DMS 273 treated with DMSO at 0.1 percent for 48 hours (cell line): ENCODE measurements around the gene SLC5A8.
"Not testable (repeated sequence)": the region's sequence is repeated elsewhere in the genome, so short reads cannot be mapped to it uniquely, and the experiment has no call there.

Source experiments
- DNase-seq: peaks from one replicate; lab custom pipeline; 2025; lab: John Stamatoyannopoulos, UW

SLC5A8 gene

GRCh38 chr12:101172316-101172715 is 37.7 kb downstream of the SLC5A8 start:
- DNase-seq, result no peak

- no peak for DNase-seq
These were observed 42.0 kb downstream of the SLC5A8 start for GRCh38 chr12:101168001-101168400.

DNA sequence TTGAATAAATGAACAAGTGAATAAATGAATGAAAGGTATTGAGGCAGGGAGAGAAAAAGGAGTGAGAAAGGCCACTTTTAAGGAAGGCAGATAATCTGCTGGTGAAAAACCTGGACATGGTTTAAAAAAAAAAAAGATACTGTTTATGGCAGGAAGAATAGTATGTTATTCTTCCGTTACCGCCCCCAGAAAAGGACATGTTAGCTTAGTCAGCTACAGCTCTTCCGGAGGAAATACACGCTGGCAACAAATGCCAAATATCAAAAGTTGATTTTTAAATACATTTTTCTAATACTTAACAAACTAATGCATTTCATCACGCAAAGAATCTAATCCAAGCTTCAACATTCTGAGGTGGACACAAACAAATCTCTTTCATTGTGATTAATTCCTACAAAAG is 43.2 kb downstream of the SLC5A8 start:
- DNase-seq, result no peak

- DNase-seq, result no peak
These were observed 44.7 kb downstream of the SLC5A8 start for GRCh38 chr12:101165319-101165718.

DNA sequence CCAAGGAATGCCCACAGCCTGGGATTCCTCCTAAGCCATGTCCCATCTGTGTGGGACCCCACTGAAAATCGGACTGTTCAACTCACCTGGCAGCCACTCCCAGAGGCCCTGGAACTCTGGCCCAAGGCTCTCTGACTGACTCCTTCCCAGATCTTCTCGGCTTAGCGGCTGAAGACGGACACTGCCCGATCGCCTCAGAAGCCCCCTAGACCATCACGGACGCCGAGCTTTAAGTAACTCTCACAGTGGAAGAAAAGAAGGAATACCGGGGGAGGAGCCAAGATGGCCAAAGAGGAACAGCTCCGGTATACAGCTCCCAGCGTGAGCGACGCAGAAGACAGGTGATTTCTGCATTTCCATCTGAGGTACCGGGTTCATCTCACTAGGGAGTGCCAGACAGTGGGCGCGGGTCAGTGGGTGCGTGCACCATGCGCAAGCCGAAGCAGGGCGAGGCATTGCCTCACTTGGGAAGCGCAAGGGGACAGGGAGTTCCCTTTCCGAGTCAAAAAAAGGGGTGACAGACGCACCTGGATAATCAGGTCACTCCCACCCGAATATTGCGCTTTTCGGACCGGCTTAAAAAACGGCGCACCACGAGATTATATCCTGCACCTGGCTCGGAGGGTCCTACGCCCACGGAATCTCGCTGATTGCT is 64.1 kb downstream of the SLC5A8 start:
- DNase-seq, result not testable (repeated sequence)

DNA sequence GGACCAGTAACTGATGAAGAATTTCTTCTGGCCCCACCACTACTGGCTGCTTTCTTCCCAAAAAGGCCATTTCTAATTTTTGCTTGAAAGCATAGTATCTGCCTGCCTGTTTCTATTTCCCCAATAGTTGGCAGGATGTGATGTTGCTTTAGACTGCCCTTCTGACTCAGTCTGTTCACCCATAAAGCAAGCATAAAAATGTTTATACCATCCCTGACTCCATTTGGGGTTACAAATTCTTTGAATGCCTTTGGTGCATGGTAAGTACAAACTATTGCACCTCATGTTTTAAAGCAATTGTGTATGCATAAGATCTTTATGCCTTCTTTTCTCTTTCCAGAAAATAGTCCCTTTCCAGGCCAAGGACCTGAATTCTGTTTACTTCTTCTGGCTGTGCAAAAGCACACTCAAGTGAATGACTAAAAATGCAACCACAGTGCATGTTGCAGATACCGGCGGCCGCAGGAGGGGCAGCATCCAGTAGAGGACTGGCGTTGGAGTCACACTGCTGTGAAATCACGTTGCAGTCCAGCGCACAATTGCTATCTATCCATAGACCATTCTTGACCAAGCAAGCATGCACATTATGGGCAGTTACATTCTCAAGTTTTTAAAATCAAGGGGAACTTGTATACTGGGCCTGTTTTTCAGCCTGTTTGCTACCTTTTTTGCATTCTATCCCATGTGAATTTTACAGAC is 82.4 kb downstream of the SLC5A8 start:
- no peak for DNase-seq

DNA sequence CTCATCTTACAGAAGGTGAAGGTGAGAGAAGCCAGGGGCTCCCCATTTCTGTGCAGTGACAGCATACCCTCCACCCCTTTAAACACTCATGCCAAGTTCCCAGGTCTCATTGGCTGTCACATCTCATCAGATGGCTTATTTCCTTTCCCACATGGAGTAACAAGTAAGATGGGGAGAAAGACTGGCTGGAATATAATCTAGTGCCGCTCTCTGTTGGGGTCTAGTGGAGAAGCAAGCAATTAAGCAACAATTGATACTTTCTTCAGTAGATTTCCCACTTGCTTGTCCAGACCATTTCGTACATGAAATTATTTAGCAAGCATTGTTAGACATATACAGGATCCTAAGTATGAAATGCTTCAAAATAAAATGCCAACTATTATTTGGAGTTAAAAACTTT is 92.2 kb downstream of the SLC5A8 start:
- DNase-seq, result no peak

DNA sequence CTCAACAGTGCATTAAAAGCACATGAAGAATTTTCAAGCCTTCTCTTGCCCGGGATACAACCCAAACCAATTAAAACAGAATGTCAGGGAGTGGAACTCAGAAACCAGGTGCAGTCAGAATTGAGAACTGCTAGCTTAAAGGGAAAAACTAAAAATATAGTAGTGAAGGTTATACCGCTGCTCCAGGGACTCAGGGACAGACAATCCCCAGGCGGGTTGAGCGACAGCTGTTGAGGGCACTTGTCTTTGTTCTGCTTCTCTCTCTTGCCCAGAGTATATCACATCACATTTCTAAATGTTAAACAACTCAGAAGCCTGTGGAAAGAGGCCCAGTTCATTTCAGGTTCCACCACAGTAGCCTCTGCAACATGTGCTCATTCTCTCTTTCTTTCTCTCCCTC is 93.1 kb downstream of the SLC5A8 start:
- DNase-seq, result no peak

DNA sequence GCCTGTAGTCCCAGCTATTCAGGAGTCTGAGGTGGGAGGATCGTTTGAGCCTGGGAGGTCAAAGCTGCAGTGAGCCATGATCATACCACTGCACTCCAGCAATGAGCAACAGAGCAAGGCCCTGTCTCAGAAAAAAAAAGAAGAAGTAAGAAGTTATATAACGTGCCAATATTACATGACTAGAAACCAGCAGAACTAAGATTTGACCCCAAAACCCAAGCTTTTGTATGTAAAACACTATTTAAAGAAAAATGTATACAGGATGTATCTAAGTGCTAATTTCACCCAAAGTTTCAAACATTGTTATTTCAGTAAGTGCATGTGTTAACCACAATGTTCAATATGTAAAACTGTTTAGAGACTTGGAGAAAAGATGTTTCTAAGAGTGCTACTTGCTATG is 94.7 kb downstream of the SLC5A8 start:
- DNase-seq, result no peak

DNA sequence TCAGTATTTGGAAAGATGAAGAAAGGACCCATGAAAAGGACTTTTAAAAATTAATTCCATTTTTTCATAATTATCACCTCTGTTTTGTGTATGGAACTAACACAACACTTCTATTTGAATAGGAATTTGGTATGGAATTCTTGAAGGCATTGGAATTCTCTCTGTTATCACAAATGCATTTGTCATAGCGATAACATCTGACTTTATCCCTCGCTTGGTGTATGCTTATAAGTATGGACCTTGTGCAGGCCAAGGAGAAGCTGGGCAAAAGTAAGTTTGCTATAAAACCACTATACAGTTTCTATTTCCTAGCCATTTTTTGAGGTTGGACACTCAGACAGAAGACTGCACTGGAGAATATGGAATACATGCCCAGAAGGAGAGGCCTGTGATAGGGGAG is 98.6 kb downstream of the SLC5A8 start:
- no peak for DNase-seq

GRCh38 chr12:101110866-101111265 is 99.2 kb downstream of the SLC5A8 start:
- no peak for DNase-seq

DNA sequence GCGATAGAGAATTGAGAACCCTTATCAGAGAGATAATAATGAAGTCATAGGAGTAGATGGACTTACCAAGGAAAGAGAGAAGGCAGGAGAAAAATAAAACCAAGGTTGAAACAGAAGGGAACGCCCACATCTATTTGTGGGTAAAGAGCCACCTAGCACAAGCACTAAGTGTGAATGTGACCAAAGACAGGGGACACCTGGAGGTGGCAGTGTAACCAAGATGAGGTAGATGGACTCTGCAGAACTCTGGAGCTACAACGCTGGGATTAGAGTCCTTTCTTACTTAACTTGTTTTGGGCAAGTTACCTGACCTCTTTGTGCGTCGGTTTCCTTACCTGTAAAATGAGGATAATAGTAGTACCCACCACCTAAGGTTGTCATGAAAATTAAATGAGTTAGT is 101.9 kb downstream of the SLC5A8 start:
- no peak for DNase-seq

- no peak for DNase-seq
These were observed 102.8 kb downstream of the SLC5A8 start for GRCh38 chr12:101107032-101107763.
